HepG2 (cell line): ENCODE results near the gene NFASC. TPM values are rescaled to one million over a fixed set of nuclear protein-coding genes. Genes with fewer than 3 reads are reported as not detected.
A peak's percentile ranks its signal among the peaks of the same experiment; 100 is the strongest.

Experiments
- ATAC-seq: fragments of 200-7000 bp; cut with Tn5 transposase; 3 replicates; pipeline ENCODE4 v1.9.1; 2020; ENCODE audit warnings: mild to moderate bottlenecking, moderate library complexity
- Bru-seq: library from RNA; stranded (reverse); fragments of 400-500 nt; gene quantifications from one replicate; lab custom pipeline; 2021; lab: Mats Ljungman, UMichigan
- BruChase-seq, 2 experiments: library from RNA; stranded (reverse); fragments of 400-500 nt; gene quantifications; one replicate each; lab custom pipeline; 2021; lab: Mats Ljungman, UMichigan
- BruUV-seq: library from RNA; stranded (reverse); fragments of 400-500 nt; replicated peaks from 2 replicates; lab custom pipeline; 2021; lab: Mats Ljungman, UMichigan
- CTCF ChIA-PET: fragments of 300-600 bp; formaldehyde crosslinking; extraction: SDS; loops from one replicate; lab custom pipeline; 2021; ENCODE audit warnings: low total read pairs, inconsistent platforms, low intra/inter-chr PET ratio; lab: Yijun Ruan, JAX
- POLR2A ChIA-PET: fragments of 350-600 bp; sonication (Branson Sonifier 250); formaldehyde crosslinking; loops from one replicate; lab custom pipeline; 2020; ENCODE audit warnings: antibody characterized with exemption, inconsistent platforms; lab: Yijun Ruan, JAX
- DNase-seq: peaks from one replicate; pipeline ENCODE4 v3.0.0-alpha.2; 2015; ENCODE audit warnings: low spot score
- FAIRE-seq: peaks from 3 replicates; lab custom pipeline; 2011; peaks lifted over from hg19 to GRCh38; lab: Jason Lieb, UNC
- H2AFZ ChIP-seq: one replicate; pipeline ENCODE4 v1.6.1; 2011; ENCODE audit warnings: low read length, inconsistent platforms
- H3K27ac ChIP-seq: fragments of 300-600 bp; 3 replicates; pipeline ENCODE4 v1.8.0; 2011; ENCODE audit warnings: mixed run types, mild to moderate bottlenecking, mixed read lengths, low read length, inconsistent platforms; ENCODE audit not compliant: insufficient read depth; ENCODE audit errors: extremely low read length
- H3K27me3 ChIP-seq, 2 experiments: fragments of 200-600 bp in 1 of 2; 2 replicates in 1 of 2; 3 replicates in 1 of 2; pipeline versions ENCODE4 v1.6.0 to v1.8.0; 2011; ENCODE audit warnings: low read length in 2 of 2, mild to moderate bottlenecking in 2 of 2, moderate library complexity in 2 of 2, inconsistent platforms in 1 of 2; ENCODE audit not compliant: insufficient read depth in 2 of 2, control insufficient read depth in 1 of 2
- H3K36me3 ChIP-seq, 2 experiments: fragments of 200-600 bp in 1 of 2; replicated peaks in 1 of 2; 2 replicates in 1 of 2; 3 replicates in 1 of 2; pipeline versions ENCODE4 v1.5.1 to v1.8.0; 2011; ENCODE audit warnings: low read length in 2 of 2, inconsistent platforms in 1 of 2; ENCODE audit not compliant: insufficient read depth in 2 of 2, control insufficient read depth in 1 of 2
- H3K4me1 ChIP-seq: 2 replicates; pipeline ENCODE4 v1.5.1; 2012; ENCODE audit warnings: low read length, inconsistent platforms; ENCODE audit not compliant: insufficient read depth
- H3K4me2 ChIP-seq: 2 replicates; pipeline ENCODE4 v1.6.0; 2011; ENCODE audit warnings: low read depth, low read length, inconsistent platforms
- H3K4me3 ChIP-seq, 3 experiments: fragments of 200-600 bp in 1 of 3; sonication (generic), shearing (Covaris generic) in 1 of 3; replicated peaks in 1 of 3; 2 replicates each; pipeline ENCODE4 v1.5.1; 2011 to 2016; ENCODE audit warnings: low read length in 3 of 3, inconsistent platforms in 2 of 3, low read depth in 2 of 3, mild to moderate bottlenecking in 2 of 3, control low read depth in 1 of 3, mixed read lengths in 1 of 3; ENCODE audit not compliant: insufficient read depth in 1 of 3
- H3K79me2 ChIP-seq: one replicate; pipeline ENCODE4 v1.6.1; 2011; ENCODE audit warnings: low read length, inconsistent platforms; ENCODE audit not compliant: insufficient read depth
- H3K9ac ChIP-seq: 2 replicates; pipeline ENCODE4 v1.6.0; 2011; ENCODE audit warnings: mild to moderate bottlenecking, low read depth, low read length, inconsistent platforms; ENCODE audit not compliant: insufficient read depth
- H3K9me3 ChIP-seq: 2 replicates; pipeline ENCODE4 v1.5.1; 2012; ENCODE audit warnings: mild to moderate bottlenecking, low read length
- H4K20me1 ChIP-seq: 2 replicates; pipeline ENCODE4 v1.6.0; 2011; ENCODE audit warnings: inconsistent platforms, mild to moderate bottlenecking, low read length, moderate library complexity; ENCODE audit not compliant: insufficient read depth
- ARID2 ChIP-seq: sonication (generic); formaldehyde crosslinking; IDR thresholded peaks from 2 replicates; pipeline ENCODE4 v1.8.1; 2022; ENCODE audit warnings: mild to moderate bottlenecking, missing genetic modification reagents, borderline replicate concordance
- ELF3 ChIP-seq: IDR thresholded peaks from 2 replicates; pipeline ENCODE4 v1.6.1; 2016; ENCODE audit warnings: missing genetic modification reagents, missing compliant biosample characterization
- JUNB ChIP-seq: sonication (generic); formaldehyde crosslinking; IDR thresholded peaks from 2 replicates; pipeline ENCODE4 v1.8.0; 2022; ENCODE audit warnings: missing genetic modification reagents, mild to moderate bottlenecking, borderline replicate concordance
- PHF21A ChIP-seq: sonication (generic); formaldehyde crosslinking; IDR thresholded peaks from 2 replicates; pipeline ENCODE4 v1.5.0; 2020; ENCODE audit warnings: mild to moderate bottlenecking, missing genetic modification reagents
- PHF5A ChIP-seq: IDR thresholded peaks from one replicate; pipeline ENCODE4 v1.6.1; 2018; ENCODE audit warnings: low read depth, missing genetic modification reagents; ENCODE audit not compliant: unreplicated experiment
- RARG ChIP-seq: sonication (generic); formaldehyde crosslinking; IDR thresholded peaks from 2 replicates; pipeline ENCODE4 v1.4.0; 2020; ENCODE audit warnings: low read depth, mild to moderate bottlenecking, missing genetic modification reagents
- XBP1 ChIP-seq: sonication (generic); formaldehyde crosslinking; IDR thresholded peaks from 2 replicates; pipeline ENCODE4 v1.5.0; 2020; ENCODE audit warnings: missing genetic modification reagents
- ZBTB20 ChIP-seq: sonication (generic); formaldehyde crosslinking; IDR thresholded peaks from 2 replicates; pipeline ENCODE4 v1.8.1; 2023; ENCODE audit warnings: missing genetic modification reagents, low read depth, mild to moderate bottlenecking, borderline replicate concordance
- ZBTB38 ChIP-seq: sonication (generic); formaldehyde crosslinking; IDR thresholded peaks from 2 replicates; pipeline ENCODE4 v1.5.1; 2020; ENCODE audit warnings: mild to moderate bottlenecking, missing genetic modification reagents
- ZNF17 ChIP-seq: sonication (generic); formaldehyde crosslinking; IDR thresholded peaks from 2 replicates; pipeline ENCODE4 v1.5.0; 2020; ENCODE audit warnings: mild to moderate bottlenecking, missing genetic modification reagents
- ZNF83 ChIP-seq: sonication (generic); formaldehyde crosslinking; IDR thresholded peaks from 2 replicates; pipeline ENCODE4 v1.4.0; 2020; ENCODE audit warnings: missing genetic modification reagents, mild to moderate bottlenecking, borderline replicate concordance
- WGBS: methylation state at CpG from one replicate; pipeline ENCODE4 v1.1.6; 2017; ENCODE audit warnings: low lambda C conversion rate; 5-methylcytosine and 5-hydroxymethylcytosine counted together
- in situ Hi-C: cut with HindIII; loops from 2 replicates; pipeline ENCODE4 v1.10.0; 2017; ENCODE audit warnings: low pct_unique_long_range_greater_than_20kb; ENCODE audit not compliant: extremely low pct_ligation_motif_present
- intact Hi-C: fragments of 100-400 bp; cut with micrococcal nuclease; formaldehyde crosslinking; loops from one replicate; pipeline ENCODE4 v1.10.0; 2022; ENCODE audit not compliant: unreplicated experiment
- long read RNA-seq, 2 experiments: library from RNA in 1 of 2; library from polyadenylated mRNA in 1 of 2; stranded (forward) in 1 of 2; unstranded in 1 of 2; transcript quantifications; one replicate each; pipeline ENCODE4 v2.0.0, GENCODE V29; 2019 to 2022
- polyA minus RNA-seq, 3 experiments: library from RNA; depleted of rRNA, polyadenylated mRNA; stranded (reverse); fragments of >200 nt; gene quantifications; 2 replicates each; pipeline ENCODE4 v1.2.3, GENCODE V29; 2011; ENCODE audit warnings: low replicate concordance in 1 of 3
- polyA plus RNA-seq, 8 experiments: library from polyadenylated mRNA; depleted of rRNA in 3 of 8; stranded (reverse) in 7 of 8; unstranded in 1 of 8; fragments of >200 nt; fragmentation: Illumina TruSeq in 4 of 8; extraction: Trizol in 4 of 8; gene quantifications; 2 replicates each; pipeline versions ENCODE4 v1.2.1 to v1.2.3, GENCODE V29; 2011 to 2016; ENCODE audit warnings: low read depth in 4 of 8, missing spikeins in 1 of 8, mixed read lengths in 1 of 8; ENCODE audit not compliant: insufficient read depth in 1 of 8
- total RNA-seq, 5 experiments: library from RNA; depleted of rRNA; stranded (reverse); fragments of >200 nt; fragmentation: Illumina TruSeq; extraction: Trizol; gene quantifications; 2 replicates each; pipeline ENCODE4 v1.2.3, GENCODE V29; 2016; ENCODE audit warnings: low read depth in 1 of 5
- TF ChIP-seq, protein P1 (sequence below): sonication (generic); formaldehyde crosslinking; IDR thresholded peaks from 2 replicates; pipeline ENCODE4 v1.5.0; 2020; ENCODE audit warnings: missing genetic modification reagents
- TF ChIP-seq, protein P2 (sequence below): sonication (generic); formaldehyde crosslinking; IDR thresholded peaks from 2 replicates; pipeline ENCODE4 v1.5.1; 2020; ENCODE audit warnings: mild to moderate bottlenecking, missing genetic modification reagents, borderline replicate concordance

The NFASC gene
- total RNA-seq (2016; rRNA removed; fragmentation: Illumina TruSeq; extraction: Trizol) (not detected in 2 replicates), polyA plus RNA-seq (2011; rRNA removed) (not detected in 2 replicates), polyA minus RNA-seq (2011; rRNA and poly(A)+ RNA removed; ENCODE audit: low replicate concordance) (not detected in 2 replicates), Bru-seq, nascent RNA (percentile 2 among the genes with signal in this experiment), BruChase-seq, experiment 1, labeled RNA remaining after a 6-hour chase (percentile 1 among the genes with signal in this experiment), BruChase-seq, experiment 2, labeled RNA remaining after a 2-hour chase (percentile 4 among the genes with signal in this experiment)
- total RNA-seq (2016; cell fraction: cytosol; rRNA removed; fragmentation: Illumina TruSeq; extraction: Trizol; ENCODE audit: low read depth), result not detected in 2 replicates
- total RNA-seq (2016; cell fraction: insoluble cytoplasmic fraction; rRNA removed; fragmentation: Illumina TruSeq; extraction: Trizol), result not detected in 2 replicates
- not detected in 2 replicates for total RNA-seq (2016; cell fraction: membrane; rRNA removed; fragmentation: Illumina TruSeq; extraction: Trizol)
- total RNA-seq (2016; cell fraction: nucleus; rRNA removed; fragmentation: Illumina TruSeq; extraction: Trizol), result not detected in 2 replicates
- polyA plus RNA-seq (2011; cell fraction: cytosol; rRNA removed), result 0.03 TPM in 1 of 2 replicates, not detected in the other
- polyA plus RNA-seq (2011; cell fraction: nucleus; rRNA removed), result not detected in 2 replicates
- 0.04 TPM in 2 replicates for polyA plus RNA-seq (2012)
- polyA plus RNA-seq (2016; cell fraction: cytosol; fragmentation: Illumina TruSeq; extraction: Trizol; ENCODE audit: low read depth), result not detected in 2 replicates
- not detected in 2 replicates for polyA plus RNA-seq (2016; cell fraction: insoluble cytoplasmic fraction; fragmentation: Illumina TruSeq; extraction: Trizol; ENCODE audit: low read depth)
- not detected in 2 replicates for polyA plus RNA-seq (2016; cell fraction: membrane; fragmentation: Illumina TruSeq; extraction: Trizol; ENCODE audit: low read depth)
- polyA plus RNA-seq (2016; cell fraction: nucleus; fragmentation: Illumina TruSeq; extraction: Trizol; ENCODE audit: insufficient read depth, low read depth), result not detected in 2 replicates
- polyA minus RNA-seq (2011; cell fraction: cytosol; rRNA and poly(A)+ RNA removed), result not detected in 2 replicates
- polyA minus RNA-seq (2011; cell fraction: nucleus; rRNA and poly(A)+ RNA removed), result under 0.01 TPM in 1 of 2 replicates, not detected in the other
- long read RNA-seq, experiment 1, result 0 reads
- long read RNA-seq, experiment 2, result 0 reads

DNA sequence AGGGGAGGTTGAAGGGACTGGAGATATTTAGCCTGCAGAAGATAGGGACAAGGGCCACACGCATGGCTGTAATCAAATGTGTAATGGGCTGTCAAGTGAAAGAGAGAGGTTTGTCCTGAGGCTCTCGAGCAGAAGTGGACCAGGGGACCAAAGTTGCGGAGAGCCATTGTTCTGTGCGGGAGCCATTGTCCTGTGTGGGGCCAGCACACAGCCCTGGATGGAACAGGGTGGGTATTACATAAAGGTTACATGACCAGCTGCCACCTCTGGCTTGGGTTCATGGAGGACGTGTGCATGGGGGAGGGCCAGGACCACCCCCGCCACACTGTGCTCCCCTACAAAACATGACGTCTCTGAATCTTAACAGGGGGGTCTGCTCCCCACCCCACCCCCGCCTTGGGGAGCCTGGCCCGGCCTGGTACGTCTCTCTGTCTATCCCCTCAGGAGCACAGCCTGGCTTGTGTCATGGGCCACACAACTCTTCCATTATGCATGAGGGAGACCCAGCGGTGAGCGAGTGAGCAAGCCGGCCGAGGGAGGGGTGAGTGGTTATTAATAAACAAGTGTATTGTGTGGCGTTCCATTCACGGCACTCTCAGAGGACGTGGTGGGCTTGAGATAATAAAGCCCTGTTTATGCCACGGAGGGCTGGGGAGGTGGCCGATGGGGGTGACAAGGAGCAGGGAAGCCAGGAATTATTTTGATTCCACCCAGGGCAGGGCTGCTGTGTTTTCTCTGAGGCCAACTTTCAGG is at the start of gene NFASC:
Gene NFASC, plus strand, starts transcription at position 703 of the 753 bp plus-strand sequence. CDS start 73,454 bp downstream, outside the sequence.
- Histone ChIP-seq H2AFZ (no peak within 1 kb of the TSS), H3K36me3 (no peaks in the 10 kb centered on the region), H3K4me2 (no peak within 1 kb of the TSS), H3K27ac (no peak within 1 kb of the TSS), H3K9ac (no peak within 1 kb of the TSS), H3K4me3 (no peak within 1 kb of the TSS), H3K4me1 (no peaks in the 10 kb centered on the region), H3K79me2 (no peaks in the 10 kb centered on the region), H4K20me1 (no peaks in the 10 kb centered on the region), H3K27me3 (peaks cover 2 to 21% of the 10 kb centered on the region in 2 experiments; a peak in 4 of 5 replicates), H3K9me3 (no peaks in the 10 kb centered on the region)
- no TSS peak for BruUV-seq
- DNase-seq, result no peak
- ChIA-PET POLR2A (no interaction called here), CTCF (no interaction called here)
- TF ChIP-seq JUNB (CRISPR knock-in tag) (no peak), ZBTB20 (no peak), ELF3 (CRISPR knock-in tag) (no peak), ZNF83 (CRISPR knock-in tag) (no peak), ARID2 (CRISPR knock-in tag) (no peak), ZBTB38 (CRISPR knock-in tag) (no peak), XBP1 (no peak), PHF5A (CRISPR knock-in tag) (no peak), ZNF17 (CRISPR knock-in tag) (no peak), PHF21A (CRISPR knock-in tag) (no peak), RARG (CRISPR knock-in tag) (no peak)
- TF ChIP-seq, protein P1, sequence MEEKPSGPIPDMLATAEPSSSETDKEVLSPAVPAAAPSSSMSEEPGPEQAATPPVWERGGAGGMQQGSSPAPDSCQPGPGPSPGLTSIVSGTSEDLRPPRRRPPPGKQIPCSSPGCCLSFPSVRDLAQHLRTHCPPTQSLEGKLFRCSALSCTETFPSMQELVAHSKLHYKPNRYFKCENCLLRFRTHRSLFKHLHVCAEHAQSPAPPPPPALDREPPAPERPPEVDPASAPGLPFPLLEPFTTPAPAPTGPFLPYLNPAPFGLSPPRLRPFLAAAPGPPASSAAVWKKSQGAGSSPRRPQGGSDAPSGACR (CRISPR knock-in tag), result no peak
- TF ChIP-seq, protein P2, sequence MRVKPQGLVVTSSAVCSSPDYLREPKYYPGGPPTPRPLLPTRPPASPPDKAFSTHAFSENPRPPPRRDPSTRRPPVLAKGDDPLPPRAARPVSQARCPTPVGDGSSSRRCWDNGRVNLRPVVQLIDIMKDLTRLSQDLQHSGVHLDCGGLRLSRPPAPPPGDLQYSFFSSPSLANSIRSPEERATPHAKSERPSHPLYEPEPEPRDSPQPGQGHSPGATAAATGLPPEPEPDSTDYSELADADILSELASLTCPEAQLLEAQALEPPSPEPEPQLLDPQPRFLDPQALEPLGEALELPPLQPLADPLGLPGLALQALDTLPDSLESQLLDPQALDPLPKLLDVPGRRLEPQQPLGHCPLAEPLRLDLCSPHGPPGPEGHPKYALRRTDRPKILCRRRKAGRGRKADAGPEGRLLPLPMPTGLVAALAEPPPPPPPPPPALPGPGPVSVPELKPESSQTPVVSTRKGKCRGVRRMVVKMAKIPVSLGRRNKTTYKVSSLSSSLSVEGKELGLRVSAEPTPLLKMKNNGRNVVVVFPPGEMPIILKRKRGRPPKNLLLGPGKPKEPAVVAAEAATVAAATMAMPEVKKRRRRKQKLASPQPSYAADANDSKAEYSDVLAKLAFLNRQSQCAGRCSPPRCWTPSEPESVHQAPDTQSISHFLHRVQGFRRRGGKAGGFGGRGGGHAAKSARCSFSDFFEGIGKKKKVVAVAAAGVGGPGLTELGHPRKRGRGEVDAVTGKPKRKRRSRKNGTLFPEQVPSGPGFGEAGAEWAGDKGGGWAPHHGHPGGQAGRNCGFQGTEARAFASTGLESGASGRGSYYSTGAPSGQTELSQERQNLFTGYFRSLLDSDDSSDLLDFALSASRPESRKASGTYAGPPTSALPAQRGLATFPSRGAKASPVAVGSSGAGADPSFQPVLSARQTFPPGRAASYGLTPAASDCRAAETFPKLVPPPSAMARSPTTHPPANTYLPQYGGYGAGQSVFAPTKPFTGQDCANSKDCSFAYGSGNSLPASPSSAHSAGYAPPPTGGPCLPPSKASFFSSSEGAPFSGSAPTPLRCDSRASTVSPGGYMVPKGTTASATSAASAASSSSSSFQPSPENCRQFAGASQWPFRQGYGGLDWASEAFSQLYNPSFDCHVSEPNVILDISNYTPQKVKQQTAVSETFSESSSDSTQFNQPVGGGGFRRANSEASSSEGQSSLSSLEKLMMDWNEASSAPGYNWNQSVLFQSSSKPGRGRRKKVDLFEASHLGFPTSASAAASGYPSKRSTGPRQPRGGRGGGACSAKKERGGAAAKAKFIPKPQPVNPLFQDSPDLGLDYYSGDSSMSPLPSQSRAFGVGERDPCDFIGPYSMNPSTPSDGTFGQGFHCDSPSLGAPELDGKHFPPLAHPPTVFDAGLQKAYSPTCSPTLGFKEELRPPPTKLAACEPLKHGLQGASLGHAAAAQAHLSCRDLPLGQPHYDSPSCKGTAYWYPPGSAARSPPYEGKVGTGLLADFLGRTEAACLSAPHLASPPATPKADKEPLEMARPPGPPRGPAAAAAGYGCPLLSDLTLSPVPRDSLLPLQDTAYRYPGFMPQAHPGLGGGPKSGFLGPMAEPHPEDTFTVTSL, result no peak
- no peak for FAIRE-seq
- in situ Hi-C loops (no loop called here), intact Hi-C loops (no loop called here)
- ATAC-seq, result no peak
- 47% methylated on average over 15 of the region's 19 CpGs for WGBS
